HG03558 (cell line): ENCODE data around the gene HMGCS1.
A peak's percentile ranks its signal among the peaks of the same experiment; 100 is the strongest.
"Not testable (repeated sequence)": the region's sequence is repeated elsewhere in the genome, so short reads cannot be mapped to it uniquely, and the experiment has no call there.

Source experiments
- ATAC-seq: cut with Tn5 transposase; IDR thresholded peaks from one replicate; pipeline ENCODE4 v1.9.1; 2021; ENCODE audit warnings: moderate number of reproducible peaks; ENCODE audit not compliant: unreplicated experiment; ENCODE audit errors: extremely low read depth

Gene HMGCS1

DNA sequence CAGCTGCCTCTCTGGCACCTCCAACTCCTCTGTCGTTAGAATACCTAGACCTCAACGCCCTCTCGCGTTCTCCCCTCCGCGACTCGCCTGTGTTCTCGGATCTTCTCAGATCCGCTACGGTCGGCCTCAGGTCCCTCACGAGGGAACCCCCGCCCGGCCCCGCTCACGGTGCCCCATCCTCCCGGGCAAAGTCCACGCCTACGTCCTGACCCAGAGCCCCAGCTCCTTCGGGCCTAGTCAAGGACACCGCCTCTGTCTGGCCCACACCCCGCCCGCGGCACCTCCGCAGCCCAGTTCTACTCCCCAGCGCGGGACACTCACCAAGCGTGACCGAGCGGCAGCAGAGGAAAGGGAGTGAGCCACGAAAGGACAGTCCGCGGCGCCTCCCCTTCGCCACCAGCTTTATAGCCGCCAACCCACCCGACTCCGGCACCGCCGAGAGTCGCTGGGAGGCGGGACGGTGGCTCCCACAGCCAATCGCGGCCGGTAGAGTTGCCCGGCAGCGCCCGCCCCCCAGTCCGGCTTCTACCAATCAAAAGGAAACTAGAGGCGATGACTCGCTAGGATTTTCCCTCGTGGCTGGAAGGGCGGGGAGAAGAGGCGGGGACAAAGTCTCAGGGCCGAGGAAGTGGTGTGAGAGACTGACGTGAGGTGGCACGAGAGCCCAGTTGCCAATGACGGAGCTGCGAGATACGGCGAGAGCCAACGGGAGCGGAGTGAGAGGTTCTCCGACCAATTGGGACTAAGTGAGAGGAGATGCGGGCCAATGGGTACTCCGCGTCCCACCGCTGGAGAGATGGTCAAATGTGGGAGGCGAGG lies at the start of gene HMGCS1:
Gene HMGCS1, minus strand, starts transcription at position 378 of the 819 bp plus-strand sequence. CDS start 14,447 bp downstream, outside the sequence.
- ATAC-seq: peak; percentile 91

DNA sequence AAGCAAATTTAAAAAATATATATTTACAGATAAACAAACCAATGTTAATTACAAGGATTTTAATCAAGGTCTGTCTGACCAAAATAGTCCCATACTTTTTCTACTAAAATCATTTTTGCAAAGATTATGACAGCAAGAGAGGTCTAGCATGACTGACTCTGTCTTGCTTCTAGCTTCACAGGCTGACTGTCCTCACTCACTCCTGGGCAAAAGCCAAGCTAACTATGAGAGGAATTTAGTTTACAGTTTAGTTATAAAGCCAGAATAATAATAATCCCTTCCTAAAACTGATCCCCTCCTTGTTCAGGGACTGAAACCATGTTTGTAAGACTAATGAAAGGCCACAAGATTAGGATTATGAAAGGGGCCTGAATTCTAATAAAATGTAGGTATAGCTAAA lies 45.5 kb upstream of the HMGCS1 start:
- no peak for ATAC-seq

DNA sequence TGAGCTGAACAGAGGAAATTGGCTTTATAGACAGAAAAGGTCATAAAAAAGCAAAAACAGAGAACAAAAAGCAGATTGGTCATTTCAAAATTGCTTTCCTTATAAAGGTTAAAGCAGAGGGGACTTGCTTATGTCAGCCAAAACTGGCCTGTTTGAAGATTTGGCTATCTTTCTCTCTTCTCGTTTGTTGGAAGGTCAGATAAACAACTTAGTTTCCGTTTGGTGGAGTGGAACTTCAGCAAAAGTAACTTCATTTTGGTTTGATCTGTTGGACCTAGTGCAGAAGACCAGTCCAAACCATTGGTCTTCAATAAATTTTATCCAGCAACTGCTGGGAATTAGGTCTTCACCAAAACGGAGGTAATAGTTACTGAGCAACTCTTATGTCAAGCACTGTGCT lies 45.1 kb upstream of the HMGCS1 start:
- ATAC-seq: no peak

DNA sequence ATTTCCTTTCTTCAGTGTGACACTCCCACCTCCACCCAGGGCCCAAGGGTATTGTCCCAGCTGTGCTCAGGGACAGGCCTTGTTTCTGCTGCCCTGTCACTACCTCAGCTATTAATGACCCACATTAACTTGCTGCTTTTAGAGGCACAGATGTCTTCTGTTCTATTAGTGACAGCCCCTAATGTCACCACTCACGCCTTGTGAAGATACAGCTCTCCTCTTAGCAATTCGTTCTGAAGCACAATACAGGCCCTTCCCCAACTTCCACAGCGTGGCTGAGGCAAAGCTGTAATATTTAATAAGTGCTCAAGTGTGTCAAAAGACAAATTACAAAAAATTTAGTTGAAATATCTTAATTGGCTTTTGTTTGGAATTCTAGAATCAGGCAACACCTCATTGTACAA lies 44.7 kb upstream of the HMGCS1 start:
- ATAC-seq: no peak

DNA sequence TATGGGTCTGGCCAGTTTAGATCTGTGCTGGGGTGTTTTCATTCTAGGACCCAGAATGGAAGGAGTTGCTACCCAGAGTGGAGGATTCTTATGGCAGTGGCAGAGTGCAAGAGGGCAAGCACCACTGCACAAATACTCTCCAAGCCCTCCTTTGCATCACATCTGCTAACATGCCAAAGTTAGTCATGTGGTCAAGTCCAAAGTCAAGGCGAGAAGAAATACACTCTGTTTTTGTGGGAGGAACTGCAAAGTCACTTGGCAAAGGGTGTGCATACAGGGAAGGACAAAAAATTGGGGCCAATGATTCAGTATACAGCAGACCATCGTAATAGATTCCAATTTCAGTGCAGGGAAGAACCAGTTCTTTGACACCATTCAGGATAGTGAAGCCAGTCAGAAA lies 43.9 kb upstream of the HMGCS1 start:
- no peak for ATAC-seq

DNA sequence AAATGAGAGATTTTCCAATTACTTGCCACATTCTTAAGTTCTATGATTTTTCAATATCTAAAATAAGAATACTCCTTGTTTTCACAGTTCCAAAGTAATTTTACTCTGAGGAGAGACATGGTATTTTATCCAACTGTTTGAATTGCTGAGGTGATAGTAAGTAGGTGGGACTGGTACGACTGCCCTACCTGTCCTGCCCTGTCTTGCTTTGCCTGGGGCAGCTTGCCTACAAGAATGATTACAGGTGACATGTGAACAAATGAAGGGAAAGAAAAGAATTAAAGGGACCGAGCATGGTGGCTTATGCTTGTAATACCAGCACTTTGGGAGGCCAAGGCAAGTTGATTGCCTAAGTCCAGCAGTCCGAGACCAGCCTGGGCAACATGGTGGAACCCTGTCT lies 41.6 kb upstream of the HMGCS1 start:
- no peak for ATAC-seq

DNA sequence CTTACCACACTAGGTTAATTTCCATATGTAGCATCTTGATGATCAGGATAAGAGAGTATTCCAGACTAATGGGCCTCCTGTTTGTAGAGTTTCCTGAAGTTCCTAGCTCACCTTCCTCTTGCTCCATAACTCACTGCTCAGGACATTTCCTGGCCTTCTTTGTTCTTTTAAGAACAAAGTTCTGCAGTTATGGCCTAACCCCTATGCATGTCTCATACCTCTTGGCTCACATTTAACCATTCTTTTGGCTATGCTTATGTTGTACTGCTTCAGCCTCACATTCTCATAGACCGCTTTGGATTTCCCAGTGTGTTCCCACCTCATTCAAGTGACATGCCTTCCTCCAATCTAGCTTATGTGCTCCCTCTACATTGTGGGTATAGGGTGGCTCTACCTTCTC lies 40.5 kb upstream of the HMGCS1 start:
- ATAC-seq: no peak

DNA sequence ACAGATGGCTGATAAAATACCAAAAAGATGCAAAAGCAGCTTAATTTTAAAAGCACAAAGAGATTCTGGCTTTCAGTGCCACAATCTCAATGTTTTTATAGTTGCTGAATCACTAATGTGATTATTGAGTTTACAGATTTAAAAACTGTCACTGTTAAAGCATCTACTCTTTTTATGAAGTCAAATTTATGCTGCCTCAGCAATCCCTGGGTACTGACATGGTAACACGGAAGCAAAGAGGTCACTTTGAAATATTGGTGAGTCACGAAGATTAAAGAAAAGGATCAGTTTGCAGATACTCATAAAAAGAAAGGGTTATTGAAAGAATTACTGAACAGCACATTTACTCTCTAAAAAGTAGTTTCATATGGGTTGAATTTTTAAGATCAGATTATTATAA lies 39.7 kb upstream of the HMGCS1 start:
- no peak for ATAC-seq

DNA sequence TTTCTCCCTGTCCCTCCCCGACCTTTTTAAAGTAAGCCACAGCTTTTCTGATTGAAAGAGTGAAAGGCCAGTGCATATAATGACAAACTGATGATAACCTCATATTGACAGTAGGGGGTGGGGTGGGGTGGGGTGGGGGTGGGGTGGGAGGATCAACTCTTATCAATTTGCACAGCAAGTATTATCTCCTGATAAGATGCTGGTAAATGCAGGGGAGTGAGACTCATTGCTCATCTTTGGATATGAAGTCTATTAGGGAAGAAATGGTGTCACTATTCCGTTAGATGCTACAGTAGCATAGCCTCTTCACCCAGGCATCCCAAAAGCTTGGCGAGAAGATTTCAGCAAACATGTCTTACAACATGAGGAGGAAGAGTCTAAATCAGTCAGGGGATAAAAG lies 38.9 kb upstream of the HMGCS1 start:
- no peak for ATAC-seq

DNA sequence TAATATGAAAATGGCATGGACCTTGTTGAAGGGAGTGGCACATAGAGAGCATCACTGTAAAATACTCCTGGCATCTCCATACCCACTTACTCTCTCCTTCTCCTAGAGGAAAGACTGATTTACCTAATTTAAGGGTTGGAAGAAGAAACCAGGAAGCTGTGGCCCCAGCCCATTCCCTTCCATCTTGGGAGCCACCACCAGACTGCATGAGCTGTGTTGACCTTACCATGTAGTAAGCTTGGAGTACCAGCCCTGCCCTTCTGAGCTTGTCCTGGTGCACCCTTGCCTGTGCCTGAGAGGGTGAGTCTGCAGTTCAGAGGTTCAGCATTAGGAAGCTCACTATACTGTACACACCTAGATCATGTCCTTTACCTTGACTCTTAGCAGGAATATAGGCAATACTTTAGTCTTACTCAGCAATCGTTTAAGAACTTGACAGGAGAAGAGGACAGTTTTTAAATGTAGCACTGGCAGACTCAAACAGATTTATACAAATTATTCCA lies 35.7 kb upstream of the HMGCS1 start:
- ATAC-seq: no peak

DNA sequence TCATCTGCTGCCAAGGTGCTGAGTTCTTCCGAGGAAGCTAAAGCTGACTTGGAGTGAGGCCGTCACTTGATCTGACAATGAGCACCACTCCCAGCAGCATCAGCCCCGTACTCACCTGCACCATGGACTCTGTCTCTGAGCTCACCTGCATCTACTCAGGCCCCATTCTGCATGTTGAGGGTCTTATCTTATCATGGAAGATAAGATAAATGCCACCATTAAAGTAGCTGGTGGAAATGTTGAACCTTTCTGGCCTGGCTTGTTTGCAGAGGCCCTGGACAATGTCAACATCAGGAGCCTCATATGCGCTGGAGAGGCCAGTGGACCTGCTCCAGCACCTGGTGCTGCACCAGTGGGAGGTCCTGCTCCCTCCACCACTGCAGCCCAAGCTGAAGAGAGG lies 35.0 kb upstream of the HMGCS1 start:
- ATAC-seq: no peak

DNA sequence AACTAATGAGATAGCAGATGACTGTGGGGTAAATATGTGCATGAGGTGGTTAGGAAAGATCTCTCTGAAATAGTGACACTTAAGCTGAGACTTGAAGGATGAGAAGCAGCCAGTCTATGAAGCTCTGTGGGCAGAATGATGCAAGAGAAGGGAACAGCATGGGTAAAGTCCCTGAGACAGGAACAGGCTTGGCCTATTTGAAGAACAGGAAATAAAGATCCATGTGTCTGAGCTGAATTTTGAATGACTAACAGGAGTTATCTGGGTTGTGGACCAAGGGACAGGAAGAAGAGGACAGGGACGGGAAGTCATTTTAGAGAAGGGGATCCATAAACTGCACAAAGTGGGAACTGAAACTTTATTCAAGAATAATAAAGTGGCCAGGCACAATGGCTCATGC lies 25.6 kb upstream of the HMGCS1 start:
- ATAC-seq: no peak

DNA sequence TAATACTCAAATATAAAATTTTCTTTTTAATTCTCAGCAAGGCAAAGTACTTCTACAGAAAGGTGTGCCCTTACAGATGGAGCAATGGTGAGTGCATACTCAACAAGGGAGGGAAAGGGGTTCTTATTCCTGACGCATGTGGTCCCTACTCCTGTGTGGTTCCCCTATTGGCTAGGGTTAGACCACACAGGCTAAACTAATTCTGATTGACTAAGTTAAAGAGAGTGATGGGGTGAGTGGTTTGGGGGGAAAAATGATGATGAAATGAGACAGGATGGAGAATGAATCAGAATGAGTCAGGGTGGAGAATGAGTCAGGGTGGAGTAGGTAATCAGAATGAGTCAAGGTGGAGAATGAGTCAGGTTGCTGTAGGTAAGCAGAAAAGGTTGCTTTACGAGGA lies 22.9 kb upstream of the HMGCS1 start:
- no peak for ATAC-seq

DNA sequence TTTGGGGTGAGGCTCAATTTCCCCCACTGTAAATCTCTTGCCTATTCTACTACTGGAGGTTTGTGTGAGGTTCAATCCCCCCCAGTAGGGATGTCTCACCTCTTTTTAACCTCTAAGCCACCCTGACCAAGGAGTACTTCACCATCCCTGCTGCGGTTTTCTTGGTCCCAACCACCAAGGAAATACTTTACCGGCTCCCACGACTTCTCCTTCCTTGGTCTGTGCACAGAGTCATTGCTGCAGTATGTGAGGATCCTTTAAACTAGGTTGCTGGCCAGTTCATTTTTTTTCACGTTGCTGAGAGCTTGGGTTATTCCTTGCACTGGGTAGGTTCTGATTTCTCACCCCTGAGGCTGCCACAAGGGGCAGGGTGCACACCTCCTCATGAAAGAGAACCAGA lies 22.5 kb upstream of the HMGCS1 start:
- ATAC-seq: no peak

DNA sequence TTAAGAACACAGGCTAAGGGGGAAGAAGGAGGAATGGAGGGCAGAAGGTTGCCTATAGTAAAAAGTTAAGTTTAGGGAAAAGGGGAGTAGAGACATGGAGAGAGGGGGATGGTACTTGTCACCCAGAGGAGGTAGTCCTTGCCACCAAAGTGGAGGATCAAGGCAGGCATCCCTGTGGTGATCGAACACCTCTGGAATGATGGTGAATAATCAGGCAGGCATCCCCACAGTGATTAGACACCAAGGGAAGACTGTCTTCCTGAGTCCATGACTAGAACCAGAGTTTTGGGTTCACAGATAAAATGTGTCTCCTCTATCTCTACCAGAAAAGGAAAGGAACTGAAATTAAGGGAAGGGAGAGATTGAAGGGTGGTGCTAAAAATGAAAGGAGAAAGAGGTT lies 19.2 kb upstream of the HMGCS1 start:
- ATAC-seq: no peak

DNA sequence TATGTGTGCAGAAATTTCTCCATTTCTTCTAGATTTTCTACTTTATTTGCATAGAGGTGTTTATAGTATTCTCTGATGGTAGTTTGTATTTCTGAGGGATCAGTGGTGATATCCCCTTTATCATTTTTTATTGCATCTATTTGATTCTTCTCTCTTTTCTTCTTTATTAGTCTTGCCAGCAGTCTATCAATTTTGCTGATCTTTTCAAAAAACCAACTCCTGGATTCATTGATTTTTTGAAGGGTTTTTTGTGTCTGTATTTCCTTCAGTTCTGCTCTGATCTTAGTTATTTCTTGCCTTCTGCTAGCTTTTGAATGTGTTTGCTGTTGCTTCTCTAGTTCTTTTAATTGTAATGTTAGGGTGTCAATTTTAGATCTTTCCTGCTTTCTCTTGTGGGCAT lies 12.4 kb upstream of the HMGCS1 start:
- not testable (repeated sequence) for ATAC-seq

DNA sequence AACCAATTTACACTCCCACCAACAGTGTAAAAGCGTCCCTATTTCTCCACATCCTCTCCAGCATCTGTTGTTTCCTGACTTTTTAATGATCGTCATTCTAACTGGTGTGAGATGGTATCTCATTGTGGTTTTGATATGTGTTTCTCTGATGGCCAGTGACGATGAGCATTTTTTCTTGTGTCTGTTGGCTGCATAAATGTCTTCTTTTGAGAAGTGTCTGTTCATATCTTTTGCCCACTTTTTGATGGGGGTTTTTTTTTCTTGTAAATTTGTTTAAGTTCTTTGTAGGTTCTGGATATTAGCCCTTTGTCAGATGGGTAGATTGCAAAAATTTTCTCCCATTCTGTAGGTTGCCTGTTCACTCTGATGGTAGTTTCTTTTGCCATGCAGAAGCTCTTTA lies 10.3 kb upstream of the HMGCS1 start:
- not testable (repeated sequence) for ATAC-seq

DNA sequence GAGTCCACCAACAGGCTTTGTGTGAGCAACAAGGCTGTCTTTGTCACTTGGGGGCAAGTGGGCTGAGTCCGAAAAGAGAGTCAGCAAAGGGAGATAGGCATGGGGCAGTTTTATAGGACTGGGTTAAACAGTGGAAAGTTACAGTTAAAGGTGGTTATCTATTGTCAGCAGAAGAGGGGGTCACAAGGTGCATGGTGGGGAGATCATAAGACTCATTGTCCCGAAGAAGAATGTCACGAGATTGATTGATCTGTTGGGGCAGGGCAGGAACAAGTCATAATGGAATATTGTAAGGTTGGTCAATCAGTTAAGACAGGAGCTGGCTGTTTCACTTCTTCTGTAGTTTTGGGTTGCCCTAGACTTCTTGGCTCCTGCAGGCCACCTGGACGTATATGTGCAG lies 7.6 kb upstream of the HMGCS1 start:
- ATAC-seq: no peak

DNA sequence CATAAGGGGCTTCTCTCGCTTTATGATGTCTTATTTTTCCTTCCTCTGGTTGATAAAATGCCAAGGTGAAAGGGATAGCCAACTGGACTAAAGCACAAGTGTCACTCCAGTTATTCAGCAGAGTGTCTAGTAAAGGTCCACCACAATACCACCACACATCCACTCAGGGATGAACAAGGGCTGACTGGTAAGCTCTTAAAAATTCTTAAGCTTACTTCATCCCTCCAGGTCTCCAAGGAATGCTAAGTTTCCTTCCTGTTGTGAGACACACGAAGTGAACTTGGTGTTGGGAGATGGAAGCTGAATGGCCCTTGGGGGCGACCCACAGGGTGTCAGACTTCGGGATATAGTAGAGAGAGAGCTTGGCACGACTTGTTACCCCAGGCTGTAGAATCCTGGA lies 3.2 kb upstream of the HMGCS1 start:
- ATAC-seq: no peak

DNA sequence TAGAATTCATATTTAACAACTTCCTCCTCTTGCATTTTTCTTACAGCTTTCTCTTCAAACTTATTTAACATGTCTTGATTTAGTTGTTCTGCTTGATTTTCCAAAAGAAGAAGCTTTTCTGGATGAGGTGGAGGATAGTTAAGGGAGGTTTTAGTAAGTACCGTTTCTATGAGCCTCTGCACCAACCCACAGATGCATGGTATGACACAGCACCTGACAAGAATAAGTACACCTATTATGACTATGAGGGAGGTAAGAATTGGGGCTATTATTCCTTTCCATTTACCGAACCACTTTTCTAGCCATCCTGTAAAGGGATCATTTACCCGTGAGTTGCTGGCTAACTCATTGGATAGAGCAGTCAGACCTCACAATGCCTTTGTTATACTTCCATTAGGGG lies 2.5 kb upstream of the HMGCS1 start:
- ATAC-seq: no peak

DNA sequence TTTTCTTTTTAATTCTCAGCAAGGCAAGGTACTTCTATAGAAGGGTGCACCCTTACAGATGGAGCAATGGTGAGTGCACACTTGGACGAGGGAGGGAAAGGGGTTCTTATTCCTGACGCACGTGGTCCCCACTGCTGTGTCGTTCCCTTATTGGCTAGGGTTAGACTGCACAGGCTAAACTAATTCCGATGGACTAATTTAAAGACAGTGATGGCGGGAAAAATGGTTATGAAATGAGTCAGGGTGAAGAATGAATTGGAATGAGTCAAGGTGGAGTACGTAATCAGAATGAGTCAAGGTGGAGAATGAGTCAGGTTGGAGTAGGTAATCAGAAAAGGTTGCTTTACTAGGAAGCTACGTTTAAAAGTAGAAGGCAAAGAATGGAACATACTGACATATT lies 2.1 kb upstream of the HMGCS1 start:
- no peak for ATAC-seq

DNA sequence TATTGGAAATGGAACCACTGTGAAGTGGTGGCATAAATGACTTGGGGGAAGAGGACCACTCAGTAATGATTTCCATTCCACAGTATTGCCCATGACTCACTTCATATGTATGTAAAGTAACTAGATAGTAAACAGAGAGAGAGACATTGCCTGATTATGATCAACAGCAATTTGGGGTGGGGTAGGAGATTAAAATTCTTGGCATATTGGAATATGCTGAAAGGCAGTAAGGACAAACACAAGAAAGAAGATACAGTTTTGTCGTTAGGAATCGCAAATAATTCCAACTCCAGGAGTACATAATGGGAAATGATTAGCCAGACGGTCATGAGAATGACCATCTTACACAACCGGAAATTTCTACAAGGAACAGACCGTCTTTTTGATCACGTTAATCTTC lies 1.5 kb upstream of the HMGCS1 start:
- ATAC-seq: no peak
